ENCODE data around the gene GRIA4.

Gene GRIA4

GRCh38 chr11:106014035-106014434 lies 404.2 kb downstream of the GRIA4 start:
- no peak for DNase-seq

- no peak for DNase-seq
Measured at GRCh38 chr11:106014620-106015019, 404.7 kb downstream of the GRIA4 start.

GRCh38 chr11:106015066-106015465 lies 405.2 kb downstream of the GRIA4 start:
- no peak for DNase-seq

DNA sequence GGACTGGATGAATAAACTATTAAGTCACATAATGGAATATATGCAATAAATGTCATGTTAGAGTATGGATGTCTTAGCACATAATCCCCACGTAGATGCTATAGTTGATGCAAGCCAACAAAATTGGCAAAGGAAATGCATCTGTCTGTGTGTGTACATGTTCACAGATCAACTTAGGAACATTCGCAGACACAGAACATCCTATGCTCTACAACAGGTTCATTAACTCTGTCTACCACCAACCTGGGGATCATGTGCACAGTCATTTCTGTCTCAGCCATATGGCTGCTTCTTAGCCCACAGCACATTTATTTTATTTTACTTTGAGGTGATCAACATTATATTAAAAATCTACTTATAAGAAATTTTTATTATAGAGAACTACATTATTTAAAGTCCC lies 407.2 kb downstream of the GRIA4 start:
- no peak for DNase-seq

DNA sequence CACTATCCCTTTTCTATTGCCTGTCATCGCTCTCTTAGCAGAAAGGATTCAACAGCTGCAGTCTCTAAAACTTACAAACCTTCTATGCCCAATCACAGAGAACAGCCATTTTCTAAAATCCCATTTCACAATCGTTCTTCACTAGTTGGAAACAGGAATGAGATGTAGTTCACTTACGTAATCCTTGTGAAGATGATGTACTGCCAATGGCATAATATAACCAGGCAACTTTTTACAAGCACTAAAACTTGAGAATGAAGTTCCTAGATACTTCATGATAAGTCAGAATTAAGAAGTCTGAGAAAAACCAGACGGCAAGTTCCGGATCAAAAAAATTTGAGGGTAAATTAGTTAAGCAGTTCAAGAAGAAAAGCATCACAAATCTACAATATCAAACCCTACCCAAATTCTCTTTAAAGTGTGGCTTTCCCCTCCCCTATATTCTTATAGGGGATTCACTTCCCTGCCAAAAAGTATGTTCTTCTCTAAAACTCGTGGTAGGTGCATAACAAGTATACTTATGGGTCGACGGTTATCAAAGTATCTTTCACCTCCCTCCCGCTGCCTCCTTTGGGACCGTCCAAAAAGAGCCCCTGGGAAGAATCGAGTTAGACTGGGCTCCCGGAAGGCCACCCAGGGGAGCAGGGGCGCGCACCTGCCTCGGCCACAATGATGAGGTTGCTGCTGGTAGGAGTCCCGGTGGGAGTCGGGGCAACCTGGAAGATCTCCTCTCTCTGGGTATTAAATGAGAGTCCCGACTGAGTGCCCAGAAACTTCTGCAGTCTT lies 411.5 kb downstream of the GRIA4 start:
- DNase-seq: peak; percentile 35

GRCh38 chr11:106021967-106022794 lies 412.3 kb downstream of the GRIA4 start, which contains the start of gene MSANTD4:
TSS of gene MSANTD4 (minus strand) at chr11:106022240. CDS start at chr11:106010917, 11,323 bp downstream.
- peak; percentile 100 for DNase-seq

GRCh38 chr11:106022795-106023275 lies 413.0 kb downstream of the GRIA4 start:
- DNase-seq: no peak

DNA sequence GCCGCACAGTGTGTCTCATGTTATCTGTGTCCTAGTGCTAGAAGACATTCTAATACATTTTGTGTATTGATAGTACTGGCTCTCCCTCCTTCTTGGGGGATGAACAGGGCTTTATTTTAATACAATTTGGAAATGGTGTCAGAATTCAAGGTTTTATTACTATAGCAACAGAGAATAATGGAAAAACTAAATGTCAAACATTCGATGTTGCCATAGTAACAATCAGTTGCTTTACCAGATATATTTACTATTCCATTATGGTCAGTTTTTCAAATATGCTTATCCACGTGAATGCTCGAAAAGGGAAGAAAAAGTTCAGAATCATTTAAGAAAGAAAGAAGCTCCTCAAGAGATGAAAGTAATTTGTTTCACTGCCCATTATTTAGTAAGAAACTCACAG lies 420.7 kb downstream of the GRIA4 start:
- no peak for DNase-seq

- no peak for DNase-seq
Measured at GRCh38 chr11:106031202-106031810, 421.4 kb downstream of the GRIA4 start.
